ENCODE measurements around the gene TOX3. TPM values are rescaled to one million over a fixed set of nuclear protein-coding genes. Genes with fewer than 3 reads are reported as not detected.

The TOX3 gene
- total RNA-seq, 1 experiment from 2014 or later = 16.6 TPM

GRCh38 chr16:52526830-52527229 lies 20.1 kb downstream of the TOX3 start:
- no peak for DNase-seq (ENCODE audit: low spot score)
- H3K27ac ChIP-seq (ENCODE audit: low read depth, low read length, poor library complexity, severe bottlenecking) = no peak overlapping the region
- TF ChIP-seq EZH2 (IDR thresholded peaks at IDR 0.05; ENCODE audit: borderline replicate concordance, low read depth, low read length, poor library complexity, severe bottlenecking) = no peak
- TF ChIP-seq, protein P1, sequence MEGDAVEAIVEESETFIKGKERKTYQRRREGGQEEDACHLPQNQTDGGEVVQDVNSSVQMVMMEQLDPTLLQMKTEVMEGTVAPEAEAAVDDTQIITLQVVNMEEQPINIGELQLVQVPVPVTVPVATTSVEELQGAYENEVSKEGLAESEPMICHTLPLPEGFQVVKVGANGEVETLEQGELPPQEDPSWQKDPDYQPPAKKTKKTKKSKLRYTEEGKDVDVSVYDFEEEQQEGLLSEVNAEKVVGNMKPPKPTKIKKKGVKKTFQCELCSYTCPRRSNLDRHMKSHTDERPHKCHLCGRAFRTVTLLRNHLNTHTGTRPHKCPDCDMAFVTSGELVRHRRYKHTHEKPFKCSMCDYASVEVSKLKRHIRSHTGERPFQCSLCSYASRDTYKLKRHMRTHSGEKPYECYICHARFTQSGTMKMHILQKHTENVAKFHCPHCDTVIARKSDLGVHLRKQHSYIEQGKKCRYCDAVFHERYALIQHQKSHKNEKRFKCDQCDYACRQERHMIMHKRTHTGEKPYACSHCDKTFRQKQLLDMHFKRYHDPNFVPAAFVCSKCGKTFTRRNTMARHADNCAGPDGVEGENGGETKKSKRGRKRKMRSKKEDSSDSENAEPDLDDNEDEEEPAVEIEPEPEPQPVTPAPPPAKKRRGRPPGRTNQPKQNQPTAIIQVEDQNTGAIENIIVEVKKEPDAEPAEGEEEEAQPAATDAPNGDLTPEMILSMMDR (conservative IDR thresholded peaks at IDR 0.05; ENCODE audit: low read depth, low read length) = no peak
- ChIA-PET POLR2A (ENCODE audit: low non-redundant PET) (no interaction called here), CTCF (interaction anchor here (0.6 kb wide), 1 partner anchor 61 kb away, joined by 3 read pairs; no protein-coding TSS in a partner anchor)
- intact Hi-C loops (cut with micrococcal nuclease; ENCODE audit: unreplicated experiment) = no loop called here
- H3K4me3 ChIP-seq (ENCODE audit: low read depth, low read length, poor library complexity, severe bottlenecking) = no peak overlapping the region
- H3K4me1 ChIP-seq (ENCODE audit: insufficient read depth, low read length, poor library complexity, severe bottlenecking) = peaks cover 3% of the 10 kb centered on the region
- no peaks in the 10 kb centered on the region for H3K9me3 ChIP-seq (ENCODE audit: low read depth, low read length, poor library complexity, severe bottlenecking)
- BruUV-seq (replicated peaks) = no TSS peak
- H3K27me3 ChIP-seq (replicated peaks; ENCODE audit: insufficient read depth, low read depth, low read length, poor library complexity) = peaks cover 14% of the 10 kb centered on the region
- no peaks in the 10 kb centered on the region for H3K36me3 ChIP-seq (ENCODE audit: insufficient read depth, low read length, poor library complexity, severe bottlenecking)

DNA sequence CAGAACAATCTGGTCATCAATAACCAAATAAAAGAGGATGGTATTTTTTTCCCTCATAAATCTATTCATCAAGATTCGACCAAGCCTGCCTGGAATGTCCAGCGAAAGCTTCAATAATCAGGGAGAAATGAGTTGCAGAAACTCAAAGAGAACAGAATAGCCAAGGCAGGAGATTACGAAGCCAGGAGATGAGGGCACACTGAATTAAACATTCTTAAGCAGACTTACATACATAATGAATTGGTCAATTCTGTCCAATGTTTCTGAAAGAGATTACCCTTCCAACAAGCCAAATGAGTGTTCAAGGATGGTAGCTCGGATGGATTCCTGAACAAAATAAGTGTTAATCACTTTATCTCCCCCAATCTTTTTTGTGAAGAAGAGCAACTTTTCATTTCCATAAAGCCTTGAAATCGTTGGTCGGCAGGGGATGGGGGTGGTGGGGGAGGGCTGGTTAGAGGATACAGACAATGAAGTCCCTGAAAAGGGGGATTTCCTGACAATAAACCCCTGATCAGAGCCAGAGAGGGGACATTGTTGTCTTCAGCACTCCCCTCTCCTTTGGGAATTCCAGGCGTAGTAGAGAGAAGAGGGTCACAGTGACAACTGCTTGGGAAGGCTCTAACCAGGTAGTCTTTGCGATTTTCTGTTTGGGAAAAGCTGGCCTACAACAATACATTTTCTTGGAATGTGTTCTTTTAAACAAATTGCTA lies 20.7 kb downstream of the TOX3 start:
- Histone ChIP-seq H3K27me3 (replicated peaks; ENCODE audit: insufficient read depth, low read depth, low read length, poor library complexity) (peaks cover 14% of the 10 kb centered on the region), H3K9me3 (ENCODE audit: low read depth, low read length, poor library complexity, severe bottlenecking) (no peaks in the 10 kb centered on the region), H3K36me3 (ENCODE audit: insufficient read depth, low read length, poor library complexity, severe bottlenecking) (no peaks in the 10 kb centered on the region), H3K4me3 (ENCODE audit: low read depth, low read length, poor library complexity, severe bottlenecking) (no peak overlapping the region), H3K27ac (ENCODE audit: low read depth, low read length, poor library complexity, severe bottlenecking) (no peak overlapping the region), H3K4me1 (ENCODE audit: insufficient read depth, low read length, poor library complexity, severe bottlenecking) (peaks cover 3% of the 10 kb centered on the region)
- TF ChIP-seq, protein P1 (conservative IDR thresholded peaks at IDR 0.05; ENCODE audit: low read depth, low read length) = no peak
- no peak for TF ChIP-seq EZH2 (IDR thresholded peaks at IDR 0.05; ENCODE audit: borderline replicate concordance, low read depth, low read length, poor library complexity, severe bottlenecking)
- BruUV-seq (replicated peaks) = no TSS peak
- ChIA-PET CTCF (interaction anchor here (0.6 kb wide), 1 partner anchor 61 kb away, joined by 3 read pairs; no protein-coding TSS in a partner anchor), POLR2A (ENCODE audit: low non-redundant PET) (no interaction called here)
- DNase-seq (ENCODE audit: low spot score) = no peak
- intact Hi-C loops (cut with micrococcal nuclease; ENCODE audit: unreplicated experiment) = no loop called here

DNA sequence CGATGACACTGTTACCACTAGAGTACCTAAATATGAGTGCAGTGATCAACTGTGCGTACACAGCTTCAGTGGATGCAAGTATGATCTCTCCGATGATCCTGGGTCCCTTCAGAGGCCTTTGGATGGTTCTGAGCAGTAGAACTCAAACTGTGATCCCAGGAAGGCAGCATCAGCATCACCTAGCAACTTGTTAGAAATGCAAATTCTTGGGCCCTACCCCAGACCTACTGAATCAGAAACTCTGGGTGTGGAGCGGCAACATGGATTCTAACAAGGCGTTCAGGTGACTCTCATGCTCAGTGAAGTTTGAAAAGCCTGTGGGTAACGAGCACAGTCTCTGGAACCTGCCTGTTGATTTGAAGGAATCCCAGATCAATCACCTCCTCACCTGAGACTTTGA lies 25.4 kb downstream of the TOX3 start:
- TF ChIP-seq EZH2 (IDR thresholded peaks at IDR 0.05; ENCODE audit: borderline replicate concordance, low read depth, low read length, poor library complexity, severe bottlenecking) = no peak
- TF ChIP-seq, protein P1 (conservative IDR thresholded peaks at IDR 0.05; ENCODE audit: low read depth, low read length) = no peak
- CTCF ChIA-PET = no interaction called here
- Histone ChIP-seq H3K9me3 (ENCODE audit: low read depth, low read length, poor library complexity, severe bottlenecking) (no peaks in the 10 kb centered on the region), H3K4me3 (ENCODE audit: low read depth, low read length, poor library complexity, severe bottlenecking) (no peak overlapping the region), H3K36me3 (ENCODE audit: insufficient read depth, low read length, poor library complexity, severe bottlenecking) (no peaks in the 10 kb centered on the region), H3K27me3 (replicated peaks; ENCODE audit: insufficient read depth, low read depth, low read length, poor library complexity) (peaks cover 11% of the 10 kb centered on the region), H3K4me1 (ENCODE audit: insufficient read depth, low read length, poor library complexity, severe bottlenecking) (no peaks in the 10 kb centered on the region), H3K27ac (ENCODE audit: low read depth, low read length, poor library complexity, severe bottlenecking) (no peak overlapping the region)
- no TSS peak for BruUV-seq (replicated peaks)
- POLR2A ChIA-PET (ENCODE audit: low non-redundant PET) = no interaction called here
- DNase-seq (ENCODE audit: low spot score) = no peak
- intact Hi-C loops (cut with micrococcal nuclease; ENCODE audit: unreplicated experiment) = no loop called here
